SU-DHL-6 (cell line): Measurements from ENCODE around the gene CADM4.

Source experiments
- H2AFZ ChIP-seq: fragments of 200-600 bp; sonication (generic); 2 replicates; pipeline ENCODE4 v1.6.1; 2014; ENCODE audit warnings: low read depth, mild to moderate bottlenecking, moderate library complexity, mixed read lengths, antibody characterized with exemption, low read length; ENCODE audit not compliant: severe bottlenecking
- H3F3A ChIP-seq: fragments of 200-600 bp; shearing (Covaris generic); 2 replicates; pipeline ENCODE4 v1.6.0; 2016; ENCODE audit warnings: antibody characterized with exemption, mild to moderate bottlenecking; ENCODE audit not compliant: insufficient read depth
- H3K27ac ChIP-seq: fragments of 200-600 bp; sonication (generic); 2 replicates; pipeline ENCODE4 v1.5.1; 2016; ENCODE audit warnings: low read depth, mild to moderate bottlenecking, low read length, moderate library complexity, mixed read lengths
- H3K27me3 ChIP-seq: fragments of 200-600 bp; sonication (generic), shearing (Covaris generic); 2 replicates; pipeline ENCODE4 v1.6.0; 2014; ENCODE audit warnings: mild to moderate bottlenecking, low read length
- H3K36me3 ChIP-seq: fragments of 200-600 bp; sonication (generic); 2 replicates; pipeline ENCODE4 v1.6.1; 2014; ENCODE audit warnings: mild to moderate bottlenecking, low read length, mixed read lengths
- H3K4me2 ChIP-seq: fragments of 300-600, 200-600 bp; shearing (Covaris generic), sonication (generic); 2 replicates; pipeline ENCODE4 v1.6.0; 2014; ENCODE audit warnings: low read length, low read depth, mild to moderate bottlenecking; ENCODE audit not compliant: poor library complexity, severe bottlenecking
- H3K4me3 ChIP-seq: fragments of 200-600 bp; sonication (generic); 2 replicates; pipeline ENCODE4 v1.5.1; 2014; ENCODE audit warnings: antibody characterized with exemption, low read length, mild to moderate bottlenecking, mixed read lengths; ENCODE audit not compliant: insufficient read depth, poor library complexity, severe bottlenecking
- H3K79me2 ChIP-seq: fragments of 200-600 bp; sonication (generic); 2 replicates; pipeline ENCODE4 v1.6.1; 2014; ENCODE audit warnings: mild to moderate bottlenecking, low read length, moderate library complexity; ENCODE audit not compliant: insufficient read depth
- H3K9ac ChIP-seq: fragments of 200-600 bp; sonication (generic); 2 replicates; pipeline ENCODE4 v1.7.0; 2014; ENCODE audit warnings: mild to moderate bottlenecking, low read length
- H3K9me2 ChIP-seq: fragments of 200-600 bp; sonication (generic); replicated peaks from 2 replicates; pipeline ENCODE4 v1.6.1; 2014; ENCODE audit warnings: low read length; ENCODE audit not compliant: insufficient read depth
- H3K9me3 ChIP-seq: fragments of 200-600 bp; sonication (generic); 2 replicates; pipeline ENCODE4 v1.6.1; 2014; ENCODE audit warnings: low read length, mixed read lengths; ENCODE audit not compliant: insufficient read depth
- H4K20me1 ChIP-seq: fragments of 200-600 bp; sonication (generic); 2 replicates; pipeline ENCODE4 v1.6.1; 2014; ENCODE audit warnings: low read depth, mild to moderate bottlenecking, antibody characterized with exemption, low read length, moderate library complexity, mixed read lengths
- CTCF ChIP-seq: fragments of 200-600 bp; sonication (generic); IDR thresholded peaks from one replicate; pipeline ENCODE4 v1.5.1; 2017; ENCODE audit warnings: antibody characterized with exemption, mild to moderate bottlenecking, low read length, moderate library complexity; ENCODE audit not compliant: insufficient read depth, poor library complexity, severe bottlenecking
- EZH2phosphoT487 ChIP-seq: fragments of 200-600 bp; sonication (generic), shearing (Covaris generic); conservative IDR thresholded peaks from 2 replicates; pipeline ENCODE4 v1.6.1; 2018; ENCODE audit warnings: mild to moderate bottlenecking, antibody characterized with exemption, low read length, moderate library complexity, mixed read lengths

The CADM4 gene, protein sequence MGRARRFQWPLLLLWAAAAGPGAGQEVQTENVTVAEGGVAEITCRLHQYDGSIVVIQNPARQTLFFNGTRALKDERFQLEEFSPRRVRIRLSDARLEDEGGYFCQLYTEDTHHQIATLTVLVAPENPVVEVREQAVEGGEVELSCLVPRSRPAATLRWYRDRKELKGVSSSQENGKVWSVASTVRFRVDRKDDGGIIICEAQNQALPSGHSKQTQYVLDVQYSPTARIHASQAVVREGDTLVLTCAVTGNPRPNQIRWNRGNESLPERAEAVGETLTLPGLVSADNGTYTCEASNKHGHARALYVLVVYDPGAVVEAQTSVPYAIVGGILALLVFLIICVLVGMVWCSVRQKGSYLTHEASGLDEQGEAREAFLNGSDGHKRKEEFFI

DNA sequence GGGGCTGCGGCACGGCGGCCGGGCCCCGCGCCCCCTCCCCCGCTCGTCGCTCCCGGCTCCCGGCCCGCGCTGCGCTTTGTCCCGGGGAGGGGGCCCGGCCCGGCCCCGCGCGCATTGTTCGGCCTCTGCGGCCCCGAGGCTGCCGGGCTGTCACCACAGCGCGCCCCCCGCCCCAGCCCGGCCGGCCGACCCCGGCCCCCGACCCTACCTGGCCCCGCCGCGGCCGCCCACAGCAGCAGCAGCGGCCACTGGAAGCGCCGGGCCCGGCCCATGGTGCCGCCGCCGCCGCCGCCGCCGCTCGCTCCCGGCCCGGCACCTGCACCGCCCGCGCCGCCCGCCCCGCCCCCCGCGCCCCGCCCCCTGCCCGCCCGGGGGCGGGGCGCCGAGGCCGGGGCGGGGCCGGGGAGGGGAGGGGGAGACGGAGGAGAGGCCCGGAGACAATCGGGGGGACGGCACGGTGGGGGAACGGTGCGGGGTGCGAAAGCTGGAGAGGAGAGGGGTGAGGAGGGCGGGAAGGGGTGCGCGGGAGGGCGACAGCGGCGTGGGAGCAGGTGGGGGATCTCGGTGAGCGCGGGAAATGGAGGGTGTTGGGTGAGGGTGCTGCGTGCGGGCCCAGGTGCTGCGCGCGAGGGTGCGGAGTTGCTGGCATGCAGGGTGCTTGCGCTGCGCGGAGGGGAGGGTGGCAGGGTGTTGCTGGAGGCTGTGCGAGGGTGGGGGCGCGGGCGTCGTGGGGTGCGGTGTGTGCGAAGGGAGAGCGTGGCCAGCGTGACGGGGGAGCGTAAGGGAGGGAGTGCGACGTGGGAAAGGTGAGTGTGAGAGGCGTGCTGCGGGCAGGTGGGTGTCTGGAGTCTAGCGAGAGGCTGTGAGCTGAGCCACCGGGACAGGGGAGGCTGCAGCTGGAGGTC is at the start of gene CADM4:
Gene CADM4, minus strand, starts transcription at position 332 of the 905 bp plus-strand sequence. Its CDS starts 60 bp downstream, at position 272.
- Histone ChIP-seq H2AFZ (no peak within 1 kb of the TSS), H4K20me1 (no peaks in the 10 kb centered on the region), H3K4me3 (peak within 1 kb of the TSS; percentile 37), H3K27me3 (no peaks in the 10 kb centered on the region), H3F3A (no peaks in the 10 kb centered on the region), H3K36me3 (no peaks in the 10 kb centered on the region), H3K9me2 (no peaks in the 10 kb centered on the region), H3K79me2 (no peaks in the 10 kb centered on the region), H3K9ac (peak within 1 kb of the TSS; percentile 18; the same call in 1 of the 2 replicates), H3K4me2 (peak within 1 kb of the TSS; percentile 35), H3K27ac (no peak within 1 kb of the TSS), H3K9me3 (no peaks in the 10 kb centered on the region)
- TF ChIP-seq EZH2phosphoT487 (no peak), CTCF (no peak)

GRCh38 chr19:43688059-43688701 is 48.5 kb upstream of the CADM4 start:
- Histone ChIP-seq H3K9me3 (no peaks in the 10 kb centered on the region), H4K20me1 (no peaks in the 10 kb centered on the region), H3K27me3 (no peaks in the 10 kb centered on the region), H3K9ac (no peak overlapping the region), H3K4me2 (no peak overlapping the region), H3F3A (no peaks in the 10 kb centered on the region), H3K27ac (no peak overlapping the region), H3K79me2 (no peaks in the 10 kb centered on the region), H3K36me3 (no peaks in the 10 kb centered on the region), H3K9me2 (no peaks in the 10 kb centered on the region), H3K4me3 (no peak overlapping the region), H2AFZ (no peak overlapping the region)
- TF ChIP-seq EZH2phosphoT487 (no peak), CTCF (no peak)

DNA sequence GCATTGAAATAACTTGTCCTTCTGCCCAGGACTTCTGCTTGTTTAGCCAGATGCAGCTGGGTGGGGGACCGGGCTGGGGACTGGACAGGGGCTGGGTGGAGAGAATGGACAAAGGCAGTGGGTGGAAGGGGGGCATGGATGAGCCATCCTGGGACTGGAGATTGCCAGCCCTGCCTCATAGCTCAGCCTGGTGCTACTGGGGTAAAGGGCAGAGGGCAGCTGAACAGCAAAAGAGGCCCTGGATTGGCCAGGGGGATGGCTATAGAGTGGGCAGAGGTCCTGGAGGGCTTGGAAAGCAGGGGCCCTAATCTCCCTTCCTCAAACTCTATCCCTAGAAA is 48.0 kb upstream of the CADM4 start:
- H3K27me3 ChIP-seq = no peaks in the 10 kb centered on the region
- no peak overlapping the region for H3K9ac ChIP-seq
- no peak overlapping the region for H3K4me2 ChIP-seq
- no peaks in the 10 kb centered on the region for H3K36me3 ChIP-seq
- no peak overlapping the region for H3K27ac ChIP-seq
- no peaks in the 10 kb centered on the region for H4K20me1 ChIP-seq
- H3K4me3 ChIP-seq = no peak overlapping the region
- H2AFZ ChIP-seq = no peak overlapping the region
- no peaks in the 10 kb centered on the region for H3K79me2 ChIP-seq
- H3K9me2 ChIP-seq = no peaks in the 10 kb centered on the region
- no peaks in the 10 kb centered on the region for H3K9me3 ChIP-seq
- H3F3A ChIP-seq = no peaks in the 10 kb centered on the region
- TF ChIP-seq EZH2phosphoT487 (no peak), CTCF (no peak)
